ENCODE data around the gene HMGN3.

DNA sequence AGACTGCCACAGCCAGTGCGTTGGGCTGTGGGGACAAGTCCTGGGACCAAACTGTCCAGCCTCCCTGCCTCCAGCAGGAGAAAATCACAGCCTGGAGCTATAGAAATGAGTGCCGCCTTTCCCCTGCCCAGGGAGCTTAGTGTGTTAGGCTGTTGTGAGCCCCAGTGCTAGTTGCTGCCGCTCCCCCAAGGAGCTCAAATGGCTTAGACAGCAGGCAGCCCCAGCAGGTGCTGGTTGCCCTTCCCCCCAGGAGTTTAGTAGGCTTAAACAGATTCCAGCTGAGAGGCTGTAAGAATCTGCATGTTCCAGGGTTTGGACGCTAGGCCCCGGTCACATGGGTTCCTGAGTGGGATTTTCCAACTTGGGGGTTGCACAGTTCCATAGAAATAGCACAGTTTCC is 27.2 kb upstream of the HMGN3 start:
- TF ChIP-seq, protein P1, sequence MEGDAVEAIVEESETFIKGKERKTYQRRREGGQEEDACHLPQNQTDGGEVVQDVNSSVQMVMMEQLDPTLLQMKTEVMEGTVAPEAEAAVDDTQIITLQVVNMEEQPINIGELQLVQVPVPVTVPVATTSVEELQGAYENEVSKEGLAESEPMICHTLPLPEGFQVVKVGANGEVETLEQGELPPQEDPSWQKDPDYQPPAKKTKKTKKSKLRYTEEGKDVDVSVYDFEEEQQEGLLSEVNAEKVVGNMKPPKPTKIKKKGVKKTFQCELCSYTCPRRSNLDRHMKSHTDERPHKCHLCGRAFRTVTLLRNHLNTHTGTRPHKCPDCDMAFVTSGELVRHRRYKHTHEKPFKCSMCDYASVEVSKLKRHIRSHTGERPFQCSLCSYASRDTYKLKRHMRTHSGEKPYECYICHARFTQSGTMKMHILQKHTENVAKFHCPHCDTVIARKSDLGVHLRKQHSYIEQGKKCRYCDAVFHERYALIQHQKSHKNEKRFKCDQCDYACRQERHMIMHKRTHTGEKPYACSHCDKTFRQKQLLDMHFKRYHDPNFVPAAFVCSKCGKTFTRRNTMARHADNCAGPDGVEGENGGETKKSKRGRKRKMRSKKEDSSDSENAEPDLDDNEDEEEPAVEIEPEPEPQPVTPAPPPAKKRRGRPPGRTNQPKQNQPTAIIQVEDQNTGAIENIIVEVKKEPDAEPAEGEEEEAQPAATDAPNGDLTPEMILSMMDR (IDR thresholded peaks at IDR 0.05) = no peak
- no peak for TF ChIP-seq EP300 (IDR thresholded peaks at IDR 0.05)
